NT2/D1 (cell line): ENCODE measurements around the gene ECHDC3.
"Not testable (repeated sequence)": the region's sequence is repeated elsewhere in the genome, so short reads cannot be mapped to it uniquely, and the experiment has no call there.

ENCODE experiments used
- DNase-seq: peaks from one replicate; pipeline ENCODE4 v3.0.0-alpha.2; 2011; ENCODE audit warnings: low read depth, low spot score
- H3K27me3 ChIP-seq: 2 replicates; pipeline ENCODE4 v1.6.0; 2011; ENCODE audit warnings: mild to moderate bottlenecking; ENCODE audit not compliant: insufficient read length, insufficient read depth
- H3K36me3 ChIP-seq: 2 replicates; pipeline ENCODE4 v1.6.1; 2011; ENCODE audit warnings: mild to moderate bottlenecking, low read length, mixed read lengths; ENCODE audit not compliant: insufficient read depth, insufficient read length
- H3K4me1 ChIP-seq: 2 replicates; pipeline ENCODE4 v1.5.1; 2011; ENCODE audit not compliant: insufficient read depth, insufficient read length
- H3K4me3 ChIP-seq: 2 replicates; pipeline ENCODE4 v1.5.1; 2011; ENCODE audit warnings: low read depth; ENCODE audit not compliant: insufficient read length
- H3K9ac ChIP-seq: 2 replicates; pipeline ENCODE4 v1.6.0; 2011; ENCODE audit warnings: low read depth; ENCODE audit not compliant: insufficient read length
- H3K9me3 ChIP-seq: 2 replicates; pipeline ENCODE4 v1.5.1; 2011; ENCODE audit warnings: mild to moderate bottlenecking, low read length; ENCODE audit not compliant: insufficient read depth
- SUZ12 ChIP-seq: IDR thresholded peaks from 2 replicates; pipeline ENCODE4 v1.6.1; 2011; ENCODE audit not compliant: insufficient read length, insufficient read depth; ENCODE audit errors: extremely low read depth
- YY1 ChIP-seq: IDR thresholded peaks from 2 replicates; pipeline ENCODE4 v1.6.1; 2011; ENCODE audit not compliant: insufficient read length, insufficient read depth
- ZNF274 ChIP-seq: IDR thresholded peaks from 2 replicates; pipeline ENCODE4 v1.6.1; 2011; ENCODE audit warnings: mild to moderate bottlenecking, low read depth, low read length

ECHDC3 gene

DNA sequence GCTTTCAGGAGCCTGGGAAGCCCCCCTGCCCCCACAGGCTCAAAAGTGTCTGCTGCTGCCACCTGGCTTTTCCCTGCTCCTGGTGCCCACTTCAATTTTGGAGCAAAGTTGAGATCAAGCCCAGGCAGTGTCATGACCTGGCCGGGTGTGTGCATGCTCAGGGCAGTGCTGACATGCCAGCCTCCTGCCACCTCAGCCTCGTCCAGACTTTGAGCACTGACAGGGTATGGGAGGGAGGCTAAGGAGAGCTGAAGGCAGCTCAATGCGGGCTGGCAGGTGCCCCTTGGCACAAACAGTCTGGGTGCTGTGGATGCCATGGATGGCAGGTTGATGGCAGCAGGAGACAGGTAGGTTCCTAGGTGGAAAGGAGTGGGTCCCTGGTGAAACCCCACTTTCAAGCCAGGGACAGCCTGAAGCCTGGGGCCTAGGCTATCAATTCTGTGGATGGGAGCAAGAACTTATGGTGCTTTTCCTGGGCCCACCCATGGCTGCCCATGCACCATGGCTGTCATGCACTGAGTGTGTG lies 12.3 kb upstream of the ECHDC3 start:
- Histone ChIP-seq H3K9me3 (peaks cover 15% of the 10 kb centered on the region; the same call in 1 of the 2 replicates), H3K4me3 (no peak overlapping the region), H3K36me3 (no peaks in the 10 kb centered on the region), H3K9ac (no peak overlapping the region), H3K4me1 (no peaks in the 10 kb centered on the region), H3K27me3 (no peaks in the 10 kb centered on the region)
- no peak for DNase-seq
- TF ChIP-seq SUZ12, result no peak

DNA sequence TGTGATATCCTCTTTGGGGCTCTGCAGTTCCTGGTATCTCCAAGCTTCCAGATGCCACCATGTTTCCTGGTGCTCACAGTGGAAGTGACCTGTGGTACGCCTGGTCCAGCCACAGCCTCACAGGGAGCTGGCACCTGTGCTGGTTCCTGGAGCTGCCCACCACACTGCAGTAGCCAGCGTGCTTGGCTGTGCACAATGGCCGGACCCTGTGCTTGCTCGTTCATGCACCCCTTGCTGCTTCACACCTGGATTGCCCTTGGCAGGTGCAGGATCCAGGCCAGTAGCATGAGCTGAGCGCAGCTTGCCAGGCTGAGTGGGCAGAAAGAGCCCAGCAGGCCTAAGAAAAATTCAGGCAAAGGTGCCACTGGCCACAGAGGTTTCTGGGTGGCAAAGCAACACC lies 11.4 kb upstream of the ECHDC3 start:
- H3K27me3 ChIP-seq, result no peaks in the 10 kb centered on the region
- H3K36me3 ChIP-seq, result no peaks in the 10 kb centered on the region
- no peaks in the 10 kb centered on the region for H3K4me1 ChIP-seq
- no peak for DNase-seq
- H3K4me3 ChIP-seq, result no peak overlapping the region
- TF ChIP-seq ZNF274 (no peak), YY1 (no peak), SUZ12 (no peak)
- peaks cover 15% of the 10 kb centered on the region; the same call in 1 of the 2 replicates for H3K9me3 ChIP-seq
- H3K9ac ChIP-seq, result no peak overlapping the region

DNA sequence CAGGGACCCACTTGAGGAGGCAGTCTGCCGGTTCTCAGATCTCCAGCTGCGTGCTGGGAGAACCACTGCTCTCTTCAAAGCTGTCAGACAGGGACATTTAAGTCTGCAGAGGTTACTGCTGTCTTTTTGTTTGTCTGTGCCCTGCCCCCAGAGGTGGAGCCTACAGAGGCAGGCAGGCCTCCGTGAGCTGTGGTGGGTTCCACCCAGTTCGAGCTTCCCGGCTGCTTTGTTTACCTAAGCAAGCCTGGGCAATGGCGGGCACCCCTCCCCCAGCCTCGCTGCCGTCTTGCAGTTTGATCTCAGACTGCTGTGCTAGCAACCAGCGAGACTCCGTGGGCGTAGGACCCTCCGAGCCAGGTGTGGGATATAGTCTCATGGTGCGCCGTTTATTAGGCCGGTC lies 5.4 kb upstream of the ECHDC3 start:
- DNase-seq, H3K27me3 ChIP-seq, H3K9ac ChIP-seq, H3K9me3 ChIP-seq, H3K36me3 ChIP-seq, H3K4me3 ChIP-seq, H3K4me1 ChIP-seq: not testable (repeated sequence)

DNA sequence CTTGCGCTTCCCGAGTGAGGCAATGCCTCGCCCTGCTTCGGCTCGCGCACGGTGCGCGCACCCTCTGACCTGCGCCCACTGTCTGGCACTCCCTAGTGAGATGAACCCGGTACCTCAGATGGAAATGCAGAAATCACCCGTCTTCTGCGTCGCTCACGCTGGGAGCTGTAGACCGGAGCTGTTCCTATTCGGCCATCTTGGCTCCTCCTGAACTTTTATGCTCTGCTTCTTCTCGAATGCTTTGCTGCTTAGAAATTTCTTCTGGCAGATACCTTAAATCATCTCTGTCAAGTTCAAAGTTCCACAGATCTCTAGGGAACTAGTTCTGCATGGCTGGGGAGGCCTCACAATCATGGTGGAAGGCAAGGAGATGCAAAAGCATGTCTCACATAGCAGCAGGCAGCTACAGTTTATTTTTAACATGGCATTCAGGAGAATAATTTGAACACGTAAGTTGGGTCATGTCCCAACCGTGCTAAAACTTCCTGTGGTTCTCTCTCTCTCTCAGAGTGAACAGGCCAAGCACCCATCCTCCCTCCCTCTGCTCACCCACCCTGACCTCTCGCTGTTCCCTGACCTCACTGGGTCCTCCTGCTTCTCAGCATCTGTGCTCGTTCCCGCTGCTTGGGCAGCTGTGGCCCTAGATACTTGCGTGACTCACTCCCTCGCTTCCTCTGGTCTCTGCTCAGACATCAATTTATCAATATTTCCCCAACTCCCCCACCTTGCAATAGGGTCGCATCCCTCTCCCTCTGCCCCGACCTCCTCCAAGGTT lies 4.7 kb upstream of the ECHDC3 start:
- not testable (repeated sequence) for H3K9me3 ChIP-seq

DNA sequence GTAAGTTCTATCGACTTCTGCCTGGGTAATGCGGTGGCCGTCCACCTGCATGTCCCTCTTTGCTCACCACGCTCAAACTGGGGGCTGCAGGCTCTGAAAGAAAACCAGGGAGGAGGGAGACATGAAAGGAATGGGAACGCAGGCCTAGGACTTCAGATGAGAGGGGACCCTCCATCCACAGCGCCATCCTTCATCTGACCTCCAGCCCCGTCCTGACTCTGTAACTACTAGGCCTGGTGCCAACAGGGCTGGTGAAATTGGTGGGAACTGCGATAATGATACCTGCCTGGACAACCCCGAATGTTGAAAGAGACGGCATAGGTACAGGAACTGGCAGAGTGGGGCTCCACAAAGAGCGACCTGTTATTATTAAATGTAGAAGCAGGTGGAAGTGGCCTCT lies 1.3 kb upstream of the ECHDC3 start:
- Histone ChIP-seq H3K9me3 (no peaks in the 10 kb centered on the region), H3K27me3 (no peaks in the 10 kb centered on the region), H3K9ac (no peak overlapping the region), H3K4me3 (no peak overlapping the region), H3K4me1 (peaks cover 6% of the 10 kb centered on the region), H3K36me3 (peaks cover 21% of the 10 kb centered on the region)
- no peak for DNase-seq
- TF ChIP-seq YY1 (no peak), SUZ12 (no peak), ZNF274 (no peak)

More for the DNA sequence above, 4.7 kb upstream of the ECHDC3 start:
- Histone ChIP-seq H3K4me3 (peak overlapping the region; percentile 19), H3K9ac (peak overlapping the region; percentile 29)
- not testable (repeated sequence) for H3K36me3 ChIP-seq, H3K27me3 ChIP-seq, DNase-seq, H3K4me1 ChIP-seq

DNA sequence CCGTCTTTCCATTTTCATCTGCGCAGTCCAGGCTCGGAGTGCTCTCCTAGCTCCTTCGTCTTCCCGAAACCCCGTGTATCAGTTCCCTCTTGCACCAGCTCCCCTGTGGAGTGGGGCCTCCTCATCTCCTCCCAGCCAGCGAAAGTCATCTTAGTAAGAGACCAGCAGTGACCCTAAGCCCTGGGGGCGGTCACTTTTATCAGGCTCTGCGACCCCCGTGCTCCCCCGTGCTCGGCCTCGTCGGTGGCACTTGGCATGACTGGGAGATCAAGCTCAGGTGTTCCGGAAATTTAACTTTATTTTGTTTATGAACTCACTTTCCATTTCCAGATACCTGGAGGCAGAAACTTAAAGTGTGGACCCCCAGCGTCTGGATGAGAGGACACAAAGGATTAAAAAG lies 574 bp upstream of the ECHDC3 start:
- H3K9ac ChIP-seq, result no peak overlapping the region
- H3K9me3 ChIP-seq, result no peaks in the 10 kb centered on the region
- no peak overlapping the region for H3K4me3 ChIP-seq
- TF ChIP-seq YY1 (no peak), ZNF274 (no peak), SUZ12 (no peak)
- no peak for DNase-seq
- peaks cover 6% of the 10 kb centered on the region for H3K4me1 ChIP-seq
- peaks cover 21% of the 10 kb centered on the region for H3K36me3 ChIP-seq
- no peaks in the 10 kb centered on the region for H3K27me3 ChIP-seq

DNA sequence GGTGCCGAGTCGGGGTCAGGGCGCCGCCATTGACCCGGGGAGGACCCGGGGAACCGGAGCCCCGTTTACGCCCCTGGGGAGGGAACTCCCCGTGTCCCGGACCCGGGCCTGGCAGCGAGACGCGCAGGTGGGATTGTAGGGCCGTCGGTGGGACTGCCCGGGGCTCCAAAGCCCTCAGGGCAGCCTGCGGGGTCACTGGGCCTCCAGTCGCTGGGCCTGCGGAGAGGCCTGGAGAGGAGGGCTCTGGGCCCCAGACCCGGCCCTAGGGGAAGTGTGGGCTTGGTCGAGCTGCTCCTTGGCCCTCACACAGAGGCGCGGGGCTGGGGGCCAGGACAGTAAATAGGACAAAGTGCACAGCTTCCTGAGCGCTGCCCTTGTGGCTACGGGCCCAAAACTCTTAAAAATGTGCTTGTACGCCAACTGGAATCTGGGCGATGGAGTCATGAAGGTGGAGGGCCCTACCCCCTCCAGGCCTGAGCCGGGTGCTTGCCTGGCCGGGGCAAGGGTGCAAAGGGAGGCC lies 657 bp downstream of the ECHDC3 start:
- DNase-seq, result no peak
- Histone ChIP-seq H3K4me3 (peak overlapping the region; percentile 64), H3K9me3 (no peaks in the 10 kb centered on the region), H3K27me3 (no peaks in the 10 kb centered on the region), H3K9ac (peak overlapping the region; percentile 77), H3K4me1 (peaks cover 6% of the 10 kb centered on the region), H3K36me3 (peaks cover 26% of the 10 kb centered on the region)
- TF ChIP-seq YY1 (no peak), SUZ12 (no peak), ZNF274 (no peak)
